Activated CD4-positive, alpha-beta memory T cell treated with anti-CD3 and anti-CD28 coated beads, Interleukin-2, amount 10 ng/mL, durations not matched to agents 7 days and 5 days (primary cell): ENCODE measurements around the gene ADAP1. TPM values are rescaled to one million over a fixed set of nuclear protein-coding genes. Genes with fewer than 3 reads are reported as not detected.

ENCODE experiments used
- CTCF ChIA-PET: fragments of 350-600 bp; sonication (Branson Sonifier 250); formaldehyde crosslinking; loops from one replicate; lab custom pipeline; 2021; ENCODE audit warnings: antibody characterized with exemption, inconsistent platforms; lab: Charles Lee
- POLR2A ChIA-PET: fragments of 350-600 bp; sonication (Branson Sonifier 250); formaldehyde crosslinking; loops from one replicate; lab custom pipeline; 2021; ENCODE audit warnings: antibody characterized with exemption; lab: Charles Lee
- DNase-seq: peaks from one replicate; pipeline ENCODE4 v3.0.0-alpha.2; 2020
- H3K27ac Mint-ChIP-seq: one replicate; pipeline ENCODE4 v1.8.0; 2021; ENCODE audit warnings: mild to moderate bottlenecking, mixed read lengths
- H3K27me3 Mint-ChIP-seq: one replicate; pipeline ENCODE4 v1.8.0; 2021; ENCODE audit warnings: mixed read lengths
- H3K36me3 Mint-ChIP-seq: one replicate; pipeline ENCODE4 v1.8.0; 2021; ENCODE audit warnings: low read depth, mixed read lengths
- H3K4me1 Mint-ChIP-seq: one replicate; pipeline ENCODE4 v1.8.0; 2021; ENCODE audit warnings: mixed read lengths
- H3K4me3 Mint-ChIP-seq: one replicate; pipeline ENCODE4 v1.8.0; 2021; ENCODE audit warnings: mild to moderate bottlenecking, mixed read lengths
- H3K9me3 Mint-ChIP-seq: one replicate; pipeline ENCODE4 v1.8.0; 2021; ENCODE audit warnings: mixed read lengths
- total RNA-seq, 2 experiments: library from RNA; stranded (reverse); gene quantifications; one replicate each; pipeline ENCODE4 v1.2.3, GENCODE V29; 2021

The ADAP1 gene
- total RNA-seq, 2 experiments from 2014 or later = 11.1 to 13.0 TPM

GRCh38 chr7:856444-857095 lies 97.9 kb downstream of the ADAP1 start:
- H3K27me3 Mint-ChIP-seq = no peaks in the 10 kb centered on the region
- CTCF ChIA-PET = no interaction called here

GRCh38 chr7:855686-856369 lies 98.7 kb downstream of the ADAP1 start:
- POLR2A ChIA-PET = no interaction called here
- H3K9me3 Mint-ChIP-seq = no peaks in the 10 kb centered on the region
- DNase-seq = no peak
- H3K27me3 Mint-ChIP-seq = no peaks in the 10 kb centered on the region
- peaks cover 40% of the 10 kb centered on the region for H3K36me3 Mint-ChIP-seq
- no peak overlapping the region for H3K27ac Mint-ChIP-seq
- H3K4me3 Mint-ChIP-seq = no peak overlapping the region
- H3K4me1 Mint-ChIP-seq = no peaks in the 10 kb centered on the region
- CTCF ChIA-PET = no interaction called here

More at GRCh38 chr7:856444-857095, 97.9 kb downstream of the ADAP1 start:
- peaks cover 48% of the 10 kb centered on the region for H3K36me3 Mint-ChIP-seq
- no peak for DNase-seq
- H3K4me3 Mint-ChIP-seq = no peak overlapping the region
- H3K9me3 Mint-ChIP-seq = no peaks in the 10 kb centered on the region
- POLR2A ChIA-PET = interaction anchor here (0.5 kb wide), 1 partner anchor 20 kb away, joined by 3 read pairs; the partner anchor contains the start of gene GET4
- H3K27ac Mint-ChIP-seq = no peak overlapping the region
- no peaks in the 10 kb centered on the region for H3K4me1 Mint-ChIP-seq

GRCh38 chr7:854118-854775 lies 100.2 kb downstream of the ADAP1 start:
- Mint-ChIP-seq H3K27ac (no peak overlapping the region), H3K4me1 (no peaks in the 10 kb centered on the region), H3K4me3 (no peak overlapping the region), H3K9me3 (no peaks in the 10 kb centered on the region), H3K36me3 (peaks cover 37% of the 10 kb centered on the region), H3K27me3 (no peaks in the 10 kb centered on the region)
- ChIA-PET CTCF (no interaction called here), POLR2A (interaction anchor here (0.9 kb wide), 1 partner anchor 9 kb away, joined by 3 read pairs; no protein-coding TSS in a partner anchor)
- DNase-seq = no peak

- Mint-ChIP-seq H3K36me3 (peaks cover 41% of the 10 kb centered on the region), H3K27me3 (no peaks in the 10 kb centered on the region), H3K4me3 (no peak overlapping the region), H3K4me1 (no peaks in the 10 kb centered on the region), H3K9me3 (no peaks in the 10 kb centered on the region), H3K27ac (no peak overlapping the region)
- ChIA-PET POLR2A (interaction anchor here (0.9 kb wide), 1 partner anchor 10 kb away, joined by 3 read pairs; no protein-coding TSS in a partner anchor), CTCF (no interaction called here)
- DNase-seq = no peak
These were observed 100.9 kb downstream of the ADAP1 start for GRCh38 chr7:853366-854117.

- Mint-ChIP-seq H3K9me3 (peaks cover 3% of the 10 kb centered on the region), H3K4me1 (no peaks in the 10 kb centered on the region), H3K4me3 (no peak overlapping the region), H3K27ac (no peak overlapping the region), H3K27me3 (no peaks in the 10 kb centered on the region), H3K36me3 (peaks cover 35% of the 10 kb centered on the region)
- ChIA-PET CTCF (no interaction called here), POLR2A (no interaction called here)
- DNase-seq = no peak
These were observed 103.3 kb downstream of the ADAP1 start for GRCh38 chr7:851204-851603.

- ChIA-PET CTCF (no interaction called here), POLR2A (no interaction called here)
- H3K27me3 Mint-ChIP-seq = no peaks in the 10 kb centered on the region
- H3K27ac Mint-ChIP-seq = no peak overlapping the region
- DNase-seq = no peak
- H3K4me3 Mint-ChIP-seq = no peak overlapping the region
- H3K4me1 Mint-ChIP-seq = no peaks in the 10 kb centered on the region
- peaks cover 3% of the 10 kb centered on the region for H3K9me3 Mint-ChIP-seq
- H3K36me3 Mint-ChIP-seq = peaks cover 43% of the 10 kb centered on the region
These were observed 104.7 kb downstream of the ADAP1 start for GRCh38 chr7:849781-850180.

GRCh38 chr7:849145-849544 lies 105.3 kb downstream of the ADAP1 start:
- CTCF ChIA-PET = interaction anchor here (0.5 kb wide), 1 partner anchor 82 kb away, joined by 3 read pairs; no protein-coding TSS in a partner anchor
- peaks cover 3% of the 10 kb centered on the region for H3K9me3 Mint-ChIP-seq
- H3K27me3 Mint-ChIP-seq = no peaks in the 10 kb centered on the region
- H3K27ac Mint-ChIP-seq = no peak overlapping the region
- H3K4me3 Mint-ChIP-seq = no peak overlapping the region
- DNase-seq = no peak
- H3K4me1 Mint-ChIP-seq = no peaks in the 10 kb centered on the region
- H3K36me3 Mint-ChIP-seq = peaks cover 40% of the 10 kb centered on the region
- POLR2A ChIA-PET = no interaction called here

Other genes with a start within 250 kb of the ADAP1 start
- gene DNAAF5, start 228.0 kb downstream of the ADAP1 start, total RNA-seq = 10 to 100 TPM; 16.8 to 19.7 TPM
- gene PRKAR1B, start 227.4 kb downstream of the ADAP1 start, total RNA-seq = 10 to 100 TPM; 13.1 to 13.4 TPM
- 10 to 100 TPM; 65.7 to 72.8 TPM for gene SUN1, start 122.2 kb downstream of the ADAP1 start, total RNA-seq
- gene GET4, start 78.1 kb downstream of the ADAP1 start, total RNA-seq = 10 to 100 TPM; 32.6 to 38.2 TPM
- gene COX19, start 20.9 kb upstream of the ADAP1 start, total RNA-seq = 10 to 100 TPM; 17.4 to 18.2 TPM
- not detected for gene CYP2W1, start 28.5 kb upstream of the ADAP1 start, total RNA-seq
- gene GPR146, start 89.9 kb upstream of the ADAP1 start, total RNA-seq = 10 to 100 TPM; 10.0 to 10.1 TPM
- gene GPER1, start 133.4 kb upstream of the ADAP1 start, total RNA-seq = under 1 TPM in 1 of 2 experiments, not detected in 1; 0.15 TPM
- gene ZFAND2A, start 205.5 kb upstream of the ADAP1 start, total RNA-seq = 10 to 100 TPM; 29.4 to 34.6 TPM